Measurements from ENCODE around the gene NANS. TPM values are rescaled to one million over a fixed set of nuclear protein-coding genes. Genes with fewer than 3 reads are reported as not detected.

Gene NANS
- total RNA-seq, 1 experiment from 2014 or later, result 48.9 TPM

- no TSS peak for BruUV-seq (replicated peaks)
- no peak overlapping the region for H3K4me3 ChIP-seq (replicated peaks in 1 of 2; ENCODE audit: low read depth in 1 of 2, low read length in 2 of 2)
- ChIA-PET RAD21 (ENCODE audit: low non-redundant PET in 1 of 2, low total read pairs in 2 of 2, uncharacterized antibody in 2 of 2, unreplicated experiment in 2 of 2) (no interaction called here), CTCF (no interaction called here), POLR2A (no interaction called here)
- H3K36me3 ChIP-seq (ENCODE audit: control insufficient read depth in 1 of 2, insufficient read depth in 2 of 2, low read length in 2 of 2), result 0 out of 4 replicates have a peak, but pooled peaks cover 0 to 6% of the 10 kb centered on the region in 2 experiments
- no peaks in the 10 kb centered on the region for H3K4me1 ChIP-seq (ENCODE audit: control insufficient read depth in 1 of 2, insufficient read depth in 2 of 2, low read length in 2 of 2)
- no peak overlapping the region for H2AFZ ChIP-seq (ENCODE audit: low read depth, low read length, poor library complexity, severe bottlenecking)
- H3K79me2 ChIP-seq (ENCODE audit: insufficient read depth, low read length), result no peaks in the 10 kb centered on the region
- no peaks in the 10 kb centered on the region for H4K20me1 ChIP-seq (ENCODE audit: insufficient read depth)
- H3K4me2 ChIP-seq (ENCODE audit: low read length), result no peak overlapping the region
- no peak for DNase-seq (ENCODE audit: low read depth, low spot score)
- H3K9ac ChIP-seq (ENCODE audit: low read length), result no peak overlapping the region
- no peak for ATAC-seq
- TF ChIP-seq ZNF274 (IDR thresholded peaks at IDR 0.05; ENCODE audit: low read depth, low read length), result no peak
- TF ChIP-seq CBX3 (IDR thresholded peaks at IDR 0.05; ENCODE audit: low read depth), result no peak
- TF ChIP-seq EZH2phosphoT487 (IDR thresholded peaks at IDR 0.05; ENCODE audit: borderline replicate concordance), result no peak
- TF ChIP-seq SP1 (IDR thresholded peaks at IDR 0.05; ENCODE audit: low read depth), result no peak
- TF ChIP-seq SRF (IDR thresholded peaks at IDR 0.05; ENCODE audit: low read depth), result no peak
- no peak for TF ChIP-seq FOSL1 (IDR thresholded peaks at IDR 0.05; ENCODE audit: low read depth)
- no peak for TF ChIP-seq ELF1 (IDR thresholded peaks at IDR 0.05; ENCODE audit: borderline replicate concordance, low read depth)
- no peak for TF ChIP-seq POLR2AphosphoS5 (IDR thresholded peaks at IDR 0.05; ENCODE audit: low read depth, low read length)
- no peak for TF ChIP-seq TCF7L2 (IDR thresholded peaks at IDR 0.05; ENCODE audit: borderline replicate concordance, extremely low read depth, insufficient read depth, insufficient read length)
- no peak for TF ChIP-seq JUND (IDR thresholded peaks at IDR 0.05)
- no peak for TF ChIP-seq SIN3A (IDR thresholded peaks at IDR 0.05; ENCODE audit: low read depth)
- no peak for TF ChIP-seq EGR1 (IDR thresholded peaks at IDR 0.05; ENCODE audit: low read depth)
- no peak for TF ChIP-seq POLR2A (IDR thresholded peaks at IDR 0.05; ENCODE audit: borderline replicate concordance, extremely low read depth, insufficient read depth, insufficient read length)
- no peak for TF ChIP-seq CTCF (IDR thresholded peaks at IDR 0.05 in 2 of 3, conservative IDR thresholded peaks at IDR 0.05 in 1 of 3; ENCODE audit: borderline replicate concordance in 1 of 3, insufficient read depth in 1 of 3, low read depth in 2 of 3, low read length in 2 of 3)
- no peak for TF ChIP-seq ZBTB33 (IDR thresholded peaks at IDR 0.05; ENCODE audit: extremely low read depth, insufficient replicate concordance, low read length)
- no peak for TF ChIP-seq ZFX (IDR thresholded peaks at IDR 0.05)
- H3K27ac ChIP-seq (ENCODE audit: low read depth, low read length), result no peak overlapping the region
- no peaks in the 10 kb centered on the region for H3K27me3 ChIP-seq (ENCODE audit: insufficient read depth, low read length)
- intact Hi-C loops (cut with micrococcal nuclease), result no loop called here
- H3K9me2 ChIP-seq (ENCODE audit: insufficient read depth), result no peaks in the 10 kb centered on the region
- no peaks in the 10 kb centered on the region for H3K9me3 ChIP-seq (ENCODE audit: control insufficient read depth in 1 of 2, insufficient read depth in 1 of 2, low read depth in 1 of 2, low read length in 2 of 2)
Measured at GRCh38 chr9:98099898-98100297, 43.4 kb downstream of the NANS start.

Data from HCT116 (cell line).